NCI-H526 treated with DMSO at 0.1 percent for 48 hours (cell line): ENCODE measurements around the gene THSD7A.
A peak's percentile ranks its signal among the peaks of the same experiment; 100 is the strongest.

Experiments used
- DNase-seq: peaks from one replicate; lab custom pipeline; 2025; lab: John Stamatoyannopoulos, UW

The THSD7A gene

GRCh38 chr7:11831736-11832495, at the start of gene THSD7A:
TSS of gene THSD7A (minus strand) at chr7:11832198. CDS start at chr7:11831946, 252 bp downstream.
- peak; percentile 78 for DNase-seq

GRCh38 chr7:11881680-11882079, 49.7 kb upstream of the THSD7A start:
- DNase-seq = no peak

GRCh38 chr7:11875635-11876034, 43.6 kb upstream of the THSD7A start:
- peak; percentile 39 for DNase-seq

- no peak for DNase-seq
Observed at GRCh38 chr7:11865671-11866070, 33.7 kb upstream of the THSD7A start.

GRCh38 chr7:11858622-11859302, 26.8 kb upstream of the THSD7A start:
- DNase-seq = no peak

GRCh38 chr7:11858026-11858425, 26.0 kb upstream of the THSD7A start:
- DNase-seq = no peak

GRCh38 chr7:11848251-11848650, 16.3 kb upstream of the THSD7A start:
- no peak for DNase-seq

- no peak for DNase-seq
Observed at GRCh38 chr7:11847336-11847735, 15.3 kb upstream of the THSD7A start.

- no peak for DNase-seq
Observed at GRCh38 chr7:11846361-11846955, 14.5 kb upstream of the THSD7A start.

GRCh38 chr7:11843113-11843765, 11.2 kb upstream of the THSD7A start:
- DNase-seq = no peak

- no peak for DNase-seq
Observed at GRCh38 chr7:11841657-11842056, 9.7 kb upstream of the THSD7A start.

- peak; percentile 28 for DNase-seq
Observed at GRCh38 chr7:11835260-11835659, 3.3 kb upstream of the THSD7A start.

- peak; percentile 91 for DNase-seq
Observed at GRCh38 chr7:11833431-11833830, 1.4 kb upstream of the THSD7A start.

GRCh38 chr7:11831156-11831735, 752 bp downstream of the THSD7A start:
- peak; percentile 72 for DNase-seq

- peak; percentile 54 for DNase-seq
Observed at GRCh38 chr7:11830582-11831155, 1.3 kb downstream of the THSD7A start.

GRCh38 chr7:11829954-11830353, 2.0 kb downstream of the THSD7A start:
- DNase-seq = no peak

- DNase-seq = no peak
Observed at GRCh38 chr7:11819947-11820346, 12.1 kb downstream of the THSD7A start.

GRCh38 chr7:11819271-11819670, 12.7 kb downstream of the THSD7A start:
- DNase-seq = no peak

- DNase-seq = no peak
Observed at GRCh38 chr7:11818281-11818680, 13.7 kb downstream of the THSD7A start.

GRCh38 chr7:11817111-11817740, 14.8 kb downstream of the THSD7A start:
- no peak for DNase-seq

- no peak for DNase-seq
Observed at GRCh38 chr7:11811709-11812108, 20.3 kb downstream of the THSD7A start.
